GM12878 (cell line): ENCODE results near the gene TREM1. TPM values are rescaled to one million over a fixed set of nuclear protein-coding genes. Genes with fewer than 3 reads are reported as not detected.

Experiments
- ASH2L ChIP-seq: fragments of 300-600, 200-600 bp; sonication (generic); IDR thresholded peaks from 2 replicates; pipeline ENCODE4 v1.6.1; 2017; ENCODE audit warnings: low read depth, mild to moderate bottlenecking, borderline replicate concordance
- CEBPZ ChIP-seq: fragments of 150-350 bp; IDR thresholded peaks from 2 replicates; pipeline ENCODE4 v1.6.1; 2016; ENCODE audit warnings: low read depth, low read length
- CHD1 ChIP-seq: IDR thresholded peaks from 2 replicates; pipeline ENCODE4 v1.6.1; 2012; ENCODE audit warnings: low read depth, low read length, improper control_type of control experiment
- CREB1 ChIP-seq: IDR thresholded peaks from 2 replicates; pipeline ENCODE4 v1.6.1; 2012; ENCODE audit warnings: low read depth, mild to moderate bottlenecking, inconsistent platforms
- ETV6 ChIP-seq, 2 experiments: fragments of 450-650 bp in 1 of 2; IDR thresholded peaks in 1 of 2; conservative IDR thresholded peaks in 1 of 2; 2 replicates each; pipeline ENCODE4 v1.6.1; 2014; ENCODE audit warnings: antibody characterized with exemption in 1 of 2, borderline replicate concordance in 1 of 2, low read depth in 1 of 2, mild to moderate bottlenecking in 1 of 2, moderate library complexity in 1 of 2
- HSF1 ChIP-seq: fragments of 150-350 bp; IDR thresholded peaks from 2 replicates; pipeline ENCODE4 v1.6.1; 2014; ENCODE audit warnings: mild to moderate bottlenecking, low read depth, low read length
- IRF3 ChIP-seq: fragments of 450-650 bp; IDR thresholded peaks from 2 replicates; pipeline ENCODE4 v1.6.1; 2014; ENCODE audit warnings: mild to moderate bottlenecking
- IRF4 ChIP-seq: IDR thresholded peaks from 2 replicates; pipeline ENCODE4 v1.6.1; 2011; ENCODE audit warnings: low read depth, low read length
- MAX ChIP-seq: IDR thresholded peaks from 2 replicates; pipeline ENCODE4 v1.6.1; 2012; ENCODE audit warnings: low read depth, low read length, improper control_type of control experiment
- NFIC ChIP-seq: IDR thresholded peaks from 2 replicates; pipeline ENCODE4 v1.6.1; 2012; ENCODE audit warnings: low read depth, mild to moderate bottlenecking, inconsistent platforms, low read length, moderate library complexity
- NFYA ChIP-seq: IDR thresholded peaks from 2 replicates; pipeline ENCODE4 v1.6.1; 2011; ENCODE audit warnings: low read depth, mild to moderate bottlenecking, low read length, improper control_type of control experiment, borderline replicate concordance
- POLR2A ChIP-seq: IDR thresholded peaks from 2 replicates; pipeline ENCODE4 v1.6.1; 2011; ENCODE audit warnings: low read depth, mild to moderate bottlenecking, low read length
- PRDM15 ChIP-seq: fragments of 450-650 bp; formaldehyde crosslinking; IDR thresholded peaks from 2 replicates; pipeline ENCODE4 v1.4.0; 2020; ENCODE audit warnings: mild to moderate bottlenecking, moderate library complexity
- TARDBP ChIP-seq: IDR thresholded peaks from 2 replicates; pipeline ENCODE4 v1.6.1; 2016; ENCODE audit warnings: borderline replicate concordance
- TCF3 ChIP-seq: IDR thresholded peaks from 2 replicates; pipeline ENCODE4 v1.6.1; 2012; ENCODE audit warnings: low read depth, mild to moderate bottlenecking, low read length, borderline replicate concordance; ENCODE audit not compliant: insufficient read depth
- ZBTB33 ChIP-seq: fragments of 450-650 bp; IDR thresholded peaks from 2 replicates; pipeline ENCODE4 v1.6.1; 2017; ENCODE audit warnings: mild to moderate bottlenecking
- ZNF207 ChIP-seq: fragments of 450-650 bp; IDR thresholded peaks from 2 replicates; pipeline ENCODE4 v1.6.1; 2014; ENCODE audit warnings: antibody characterized with exemption, mild to moderate bottlenecking, borderline replicate concordance
- ZNF384 ChIP-seq: IDR thresholded peaks from 2 replicates; pipeline ENCODE4 v1.6.1; 2012; ENCODE audit warnings: low read depth, mild to moderate bottlenecking, low read length, improper control_type of control experiment, borderline replicate concordance
- polyA plus RNA-seq, 11 experiments: library from polyadenylated mRNA; depleted of rRNA in 4 of 11; unstranded in 6 of 11; stranded (reverse) in 5 of 11; fragments of >200 nt; fragmentation: Nextera tagmentation in 4 of 11; fragmentation: Illumina TruSeq in 1 of 11; extraction: Ambion mirVana in 4 of 11; extraction: Trizol in 1 of 11; gene quantifications; 1 replicate in 1 of 11; 2 replicates in 10 of 11; pipeline versions ENCODE4 v1.2.1 to v1.2.3, GENCODE V29; 2011 to 2016; ENCODE audit warnings: inconsistent platforms in 2 of 11, missing spikeins in 2 of 11, low read depth in 1 of 11
- total RNA-seq, 4 experiments: library from RNA; depleted of rRNA in 3 of 4; stranded (reverse); fragments of >200 nt in 3 of 4; fragmentation: Illumina TruSeq in 1 of 4; extraction: Trizol in 1 of 4; gene quantifications; 2 replicates each; pipeline versions ENCODE4 v1.2.1 to v1.2.3, GENCODE V29; 2013 to 2021

Gene TREM1
- total and polyA plus RNA-seq, 10 of the 15 experiments (the other 5 are each of a cell fraction or from before 2014, with no cell fraction given), result 0.09 to 2.6 (median 0.28) TPM; not detected in 2

GRCh38 chr6:41306187-41306854 lies 19.8 kb upstream of the TREM1 start (continued):
- no peak for TF ChIP-seq CEBPZ
- TF ChIP-seq CHD1, result no peak
- TF ChIP-seq ASH2L, result no peak
- TF ChIP-seq ZNF384, result peak; percentile 79
- no peak for TF ChIP-seq CREB1
- TF ChIP-seq NFIC, result no peak
- no peak for TF ChIP-seq NFYA
- TF ChIP-seq TARDBP, result no peak
- no peak for TF ChIP-seq PRDM15 (CRISPR knock-in tag)
- no peak for TF ChIP-seq ZBTB33
- TF ChIP-seq MAX, result no peak
- no peak for TF ChIP-seq ETV6 (conservative IDR thresholded peaks at IDR 0.05 in 1 of 2, IDR thresholded peaks at IDR 0.05 in 1 of 2; ENCODE audit: borderline replicate concordance in 1 of 2, low read depth in 1 of 2)
- no peak for TF ChIP-seq HSF1
- no peak for TF ChIP-seq TCF3
- no peak for TF ChIP-seq IRF3
- no peak for TF ChIP-seq IRF4
- TF ChIP-seq POLR2A, result no peak
- no peak for TF ChIP-seq ZNF207
